ENCODE measurements around the gene MCM10. TPM values are rescaled to one million over a fixed set of nuclear protein-coding genes. Genes with fewer than 3 reads are reported as not detected.

Gene MCM10
- total and polyA plus RNA-seq, 2 donors (not counting 3 experiments of a cell fraction or from before 2014, with no cell fraction given): 3.3 to 31.6 TPM

DNA sequence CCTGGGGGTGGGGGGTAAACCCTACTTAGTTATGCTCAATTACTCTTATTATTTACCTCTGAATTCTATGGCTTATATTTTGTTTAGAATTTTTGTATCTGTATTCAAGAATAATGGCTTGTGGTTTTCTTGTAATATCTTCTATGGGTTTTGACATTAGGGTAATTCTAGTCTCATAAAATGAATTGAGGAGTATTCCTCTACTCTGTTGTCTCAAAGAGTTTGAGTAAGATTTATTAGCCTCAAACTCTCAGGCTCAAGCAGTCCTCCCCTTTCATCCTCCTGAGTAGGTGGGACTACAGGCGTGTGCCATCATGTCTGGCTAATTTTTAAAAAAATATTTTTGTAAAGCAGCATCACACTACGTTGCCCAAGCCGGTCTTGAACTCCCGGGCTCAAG is 92.4 kb downstream of the MCM10 start:
- intact Hi-C loops (cut with micrococcal nuclease): no loop called here
- Histone ChIP-seq H3K9ac (replicated peaks; ENCODE audit: extremely low read depth, insufficient read depth, low read length) (no peak overlapping the region), H3K9me1 (replicated peaks; ENCODE audit: control insufficient read depth, extremely low read depth, insufficient read depth, low read length) (no peaks in the 10 kb centered on the region), H3K4me1 (ENCODE audit: control insufficient read depth, extremely low read depth, insufficient read depth, low read length) (no peaks in the 10 kb centered on the region), H3K36me3 (ENCODE audit: control insufficient read depth in 2 of 2, extremely low read depth in 1 of 2, insufficient read depth in 2 of 2, low read length in 2 of 2) (no peaks in the 10 kb centered on the region), H2AFZ (ENCODE audit: low read depth, low read length) (no peak overlapping the region), H3K9me3 (replicated peaks; ENCODE audit: control insufficient read depth, insufficient read depth, low read length) (no peaks in the 10 kb centered on the region), H3K4me2 (ENCODE audit: insufficient read depth, low read length) (no peak overlapping the region), H3K27me3 (ENCODE audit: control insufficient read depth in 2 of 2, insufficient read depth in 2 of 2, low read length in 2 of 2) (no peaks in the 10 kb centered on the region), H3K79me2 (ENCODE audit: control insufficient read depth, insufficient read depth, low read length) (no peaks in the 10 kb centered on the region), H4K20me1 (replicated peaks; ENCODE audit: control insufficient read depth, extremely low read depth, insufficient read depth, low read length) (no peaks in the 10 kb centered on the region), H3K27ac (ENCODE audit: insufficient read depth, low read depth, low read length) (no peak overlapping the region), H3K4me3 (replicated peaks in 1 of 3; ENCODE audit: insufficient read depth in 1 of 3, low read depth in 1 of 3, low read length in 3 of 3) (no peak overlapping the region)
- FAIRE-seq (no peak), DNase-seq (ENCODE audit: low read depth, low spot score) (no peak)
- ChIA-PET POLR2A (no interaction called here), CTCF (interaction anchor here (1.4 kb wide), 1 partner anchor 13 kb away, joined by 3 read pairs; no protein-coding TSS in a partner anchor)
- no peak for TF ChIP-seq GATA2 (IDR thresholded peaks at IDR 0.05; ENCODE audit: insufficient read depth, insufficient read length, low read depth, low read length)
- no peak for TF ChIP-seq FOS (IDR thresholded peaks at IDR 0.05; ENCODE audit: borderline replicate concordance, insufficient read depth, low read length)
- TF ChIP-seq POLR2AphosphoS5 (IDR thresholded peaks at IDR 0.05; ENCODE audit: insufficient read depth, low read depth, low read length): no peak
- no peak for TF ChIP-seq POLR2A (IDR thresholded peaks at IDR 0.05; ENCODE audit: low read depth, low read length)
- no peak for TF ChIP-seq MYC (IDR thresholded peaks at IDR 0.05; ENCODE audit: low read depth, low read length)
- no peak for TF ChIP-seq EZH2 (IDR thresholded peaks at IDR 0.05; ENCODE audit: borderline replicate concordance, low read depth, low read length, severe bottlenecking)
- TF ChIP-seq, protein P1, sequence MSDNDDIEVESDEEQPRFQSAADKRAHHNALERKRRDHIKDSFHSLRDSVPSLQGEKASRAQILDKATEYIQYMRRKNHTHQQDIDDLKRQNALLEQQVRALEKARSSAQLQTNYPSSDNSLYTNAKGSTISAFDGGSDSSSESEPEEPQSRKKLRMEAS (IDR thresholded peaks at IDR 0.05; ENCODE audit: insufficient read depth, insufficient read length): no peak
- dilution Hi-C loops (cut with MboI; ENCODE audit: extremely low pct_ligation_motif_present, low sequenced_read_pairs): no loop called here
- no TSS peak for BruUV-seq (replicated peaks)

DNA sequence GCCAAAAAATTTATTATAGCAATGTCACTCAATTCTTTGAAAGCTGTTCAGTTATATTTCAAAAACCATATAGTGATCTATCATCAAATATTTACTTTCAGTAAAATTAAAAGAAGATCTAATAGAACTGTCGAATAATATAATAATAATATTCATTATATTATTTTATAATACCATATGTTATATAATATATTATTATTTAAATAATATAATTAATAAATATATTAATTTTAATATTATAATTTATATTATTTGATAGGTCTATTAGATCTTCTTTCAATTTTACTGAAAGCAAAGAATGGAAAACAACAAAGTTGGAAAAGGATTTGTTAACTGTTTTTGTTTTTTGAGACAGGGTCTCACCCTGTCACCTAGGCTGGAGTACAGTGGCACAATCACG is 95.3 kb downstream of the MCM10 start:
- H3K27ac ChIP-seq (ENCODE audit: insufficient read depth, low read depth, low read length): no peak overlapping the region
- intact Hi-C loops (cut with micrococcal nuclease) (no loop called here), dilution Hi-C loops (cut with MboI; ENCODE audit: extremely low pct_ligation_motif_present, low sequenced_read_pairs) (no loop called here)
- no peaks in the 10 kb centered on the region for H3K9me1 ChIP-seq (replicated peaks; ENCODE audit: control insufficient read depth, extremely low read depth, insufficient read depth, low read length)
- ChIA-PET CTCF (no interaction called here), POLR2A (no interaction called here)
- no peak overlapping the region for H3K4me3 ChIP-seq (replicated peaks in 1 of 3; ENCODE audit: insufficient read depth in 1 of 3, low read depth in 1 of 3, low read length in 3 of 3)
- no peaks in the 10 kb centered on the region for H3K79me2 ChIP-seq (ENCODE audit: control insufficient read depth, insufficient read depth, low read length)
- H3K4me2 ChIP-seq (ENCODE audit: insufficient read depth, low read length): no peak overlapping the region
- no peaks in the 10 kb centered on the region for H3K9me3 ChIP-seq (replicated peaks; ENCODE audit: control insufficient read depth, insufficient read depth, low read length)
- FAIRE-seq: no peak
- H3K36me3 ChIP-seq (ENCODE audit: control insufficient read depth in 2 of 2, extremely low read depth in 1 of 2, insufficient read depth in 2 of 2, low read length in 2 of 2): no peaks in the 10 kb centered on the region
- no peaks in the 10 kb centered on the region for H4K20me1 ChIP-seq (replicated peaks; ENCODE audit: control insufficient read depth, extremely low read depth, insufficient read depth, low read length)
- no peaks in the 10 kb centered on the region for H3K4me1 ChIP-seq (ENCODE audit: control insufficient read depth, extremely low read depth, insufficient read depth, low read length)
- no peak overlapping the region for H2AFZ ChIP-seq (ENCODE audit: low read depth, low read length)
- no peak overlapping the region for H3K9ac ChIP-seq (replicated peaks; ENCODE audit: extremely low read depth, insufficient read depth, low read length)
- TF ChIP-seq EZH2 (IDR thresholded peaks at IDR 0.05; ENCODE audit: borderline replicate concordance, low read depth, low read length, severe bottlenecking): no peak
- no peak for TF ChIP-seq MYC (IDR thresholded peaks at IDR 0.05; ENCODE audit: low read depth, low read length)
- no peak for TF ChIP-seq FOS (IDR thresholded peaks at IDR 0.05; ENCODE audit: borderline replicate concordance, insufficient read depth, low read length)
- TF ChIP-seq POLR2A (IDR thresholded peaks at IDR 0.05; ENCODE audit: low read depth, low read length): no peak
- no peak for TF ChIP-seq GATA2 (IDR thresholded peaks at IDR 0.05; ENCODE audit: insufficient read depth, insufficient read length, low read depth, low read length)
- TF ChIP-seq JUN (IDR thresholded peaks at IDR 0.05; ENCODE audit: borderline replicate concordance, insufficient read depth, insufficient read length, low read depth): no peak
- TF ChIP-seq, protein P1 (IDR thresholded peaks at IDR 0.05; ENCODE audit: insufficient read depth, insufficient read length): no peak
- BruUV-seq (replicated peaks): no TSS peak
- DNase-seq (ENCODE audit: low read depth, low spot score): no peak
- no peaks in the 10 kb centered on the region for H3K27me3 ChIP-seq (ENCODE audit: control insufficient read depth in 2 of 2, insufficient read depth in 2 of 2, low read length in 2 of 2)

Data from endothelial cell of umbilical vein (primary cell).